ENCODE measurements around the gene UBXN4.

GRCh38 chr2:135791418-135792190 is 49.9 kb downstream of the UBXN4 start:
- TF ChIP-seq CTCF (IDR thresholded peaks at IDR 0.05; ENCODE audit: extremely low read depth in 1 of 2, insufficient read depth in 1 of 2, low read depth in 1 of 2, low read length in 2 of 2) (no peak), POLR2A (IDR thresholded peaks at IDR 0.05; ENCODE audit: low read depth, low read length) (no peak)

Data from endothelial cell of umbilical vein (primary cell).